HepG2 (cell line): ENCODE data around the gene HMGN4. TPM values are rescaled to one million over a fixed set of nuclear protein-coding genes. Genes with fewer than 3 reads are reported as not detected.

Experiments
- ATF2 ChIP-seq: sonication (generic); formaldehyde crosslinking; IDR thresholded peaks from 2 replicates; pipeline ENCODE4 v1.4.0; 2020; ENCODE audit warnings: missing genetic modification reagents
- CEBPG ChIP-seq: IDR thresholded peaks from 2 replicates; pipeline ENCODE4 v1.6.1; 2016
- CENPBD1 ChIP-seq: sonication (generic); formaldehyde crosslinking; IDR thresholded peaks from 2 replicates; pipeline ENCODE4 v1.8.0; 2022; ENCODE audit warnings: missing genetic modification reagents, low read depth, mild to moderate bottlenecking, borderline replicate concordance
- ESRRA ChIP-seq: sonication (generic); formaldehyde crosslinking; IDR thresholded peaks from 2 replicates; pipeline ENCODE4 v1.5.1; 2020; ENCODE audit warnings: mild to moderate bottlenecking, low read depth, missing genetic modification reagents
- GMEB2 ChIP-seq: IDR thresholded peaks from 2 replicates; pipeline ENCODE4 v1.6.1; 2016; ENCODE audit warnings: missing biosample characterization, missing genetic modification reagents, low read depth
- IKZF1 ChIP-seq: fragments of 450-650 bp; IDR thresholded peaks from 2 replicates; pipeline ENCODE4 v1.7.1; 2016
- KDM1A ChIP-seq: IDR thresholded peaks from 2 replicates; pipeline ENCODE4 v1.6.1; 2016; ENCODE audit warnings: missing compliant biosample characterization
- KDM4B ChIP-seq: sonication (generic); formaldehyde crosslinking; IDR thresholded peaks from 2 replicates; pipeline ENCODE4 v1.4.0; 2020; ENCODE audit warnings: missing genetic modification reagents
- MTA3 ChIP-seq: sonication (generic); formaldehyde crosslinking; IDR thresholded peaks from 2 replicates; pipeline ENCODE4 v1.4.0; 2020; ENCODE audit warnings: missing genetic modification reagents
- SOX13 ChIP-seq, 3 experiments: fragments of 450-650 bp in 1 of 3; sonication (generic) in 1 of 3; formaldehyde crosslinking in 1 of 3; IDR thresholded peaks in 2 of 3; conservative IDR thresholded peaks in 1 of 3; 2 replicates each; pipeline versions ENCODE4 v1.5.0 to v1.6.1; 2016 to 2020; ENCODE audit warnings: antibody characterized with exemption in 1 of 3, mild to moderate bottlenecking in 1 of 3, missing compliant biosample characterization in 1 of 3, missing genetic modification reagents in 1 of 3, moderate library complexity in 1 of 3
- TFE3 ChIP-seq: IDR thresholded peaks from 2 replicates; pipeline ENCODE4 v1.6.1; 2016
- XRCC5 ChIP-seq: fragments of 200-400 bp; formaldehyde crosslinking; optimal IDR thresholded peaks from 2 replicates; pipeline ENCODE3; 2017; ENCODE audit warnings: mild to moderate bottlenecking, low read length
- ZKSCAN8 ChIP-seq: IDR thresholded peaks from 2 replicates; pipeline ENCODE4 v1.6.1; 2016; ENCODE audit warnings: borderline replicate concordance, missing genetic modification reagents, missing compliant biosample characterization
- ZNF234 ChIP-seq: sonication (generic); formaldehyde crosslinking; conservative IDR thresholded peaks from 2 replicates; pipeline ENCODE4 v1.5.1; 2020; ENCODE audit warnings: mild to moderate bottlenecking, missing genetic modification reagents
- ZNF275 ChIP-seq: sonication (generic); formaldehyde crosslinking; IDR thresholded peaks from 2 replicates; pipeline ENCODE4 v1.8.0; 2022; ENCODE audit warnings: missing genetic modification reagents, mild to moderate bottlenecking, inconsistent platforms, borderline replicate concordance
- ZNF34 ChIP-seq: sonication (generic); formaldehyde crosslinking; IDR thresholded peaks from 2 replicates; pipeline ENCODE4 v1.4.0; 2020; ENCODE audit warnings: mild to moderate bottlenecking, missing genetic modification reagents, borderline replicate concordance
- ZNF747 ChIP-seq: sonication (generic); formaldehyde crosslinking; IDR thresholded peaks from 2 replicates; pipeline ENCODE4 v1.8.1; 2023; ENCODE audit warnings: missing genetic modification reagents, mild to moderate bottlenecking, borderline replicate concordance
- ZNF770 ChIP-seq: sonication (generic); formaldehyde crosslinking; IDR thresholded peaks from 2 replicates; pipeline ENCODE4 v1.5.0; 2020; ENCODE audit warnings: mild to moderate bottlenecking, missing genetic modification reagents
- ZSCAN21 ChIP-seq: sonication (generic); formaldehyde crosslinking; IDR thresholded peaks from 2 replicates; pipeline ENCODE4 v1.8.0; 2022; ENCODE audit warnings: mild to moderate bottlenecking, missing genetic modification reagents, moderate library complexity, borderline replicate concordance
- polyA plus RNA-seq, 8 experiments: library from polyadenylated mRNA; depleted of rRNA in 3 of 8; stranded (reverse) in 7 of 8; unstranded in 1 of 8; fragments of >200 nt; fragmentation: Illumina TruSeq in 4 of 8; extraction: Trizol in 4 of 8; gene quantifications; 2 replicates each; pipeline versions ENCODE4 v1.2.1 to v1.2.3, GENCODE V29; 2011 to 2016; ENCODE audit warnings: low read depth in 4 of 8, missing spikeins in 1 of 8, mixed read lengths in 1 of 8; ENCODE audit not compliant: insufficient read depth in 1 of 8
- total RNA-seq, 5 experiments: library from RNA; depleted of rRNA; stranded (reverse); fragments of >200 nt; fragmentation: Illumina TruSeq; extraction: Trizol; gene quantifications; 2 replicates each; pipeline ENCODE4 v1.2.3, GENCODE V29; 2016; ENCODE audit warnings: low read depth in 1 of 5

Gene HMGN4
- total and polyA plus RNA-seq, 2 of the 13 experiments (the other 11 are each of a cell fraction or from before 2014, with no cell fraction given): 39.9 to 52.1 TPM

- TF ChIP-seq ZNF275 (CRISPR knock-in tag) (peak; percentile 46; the same call in 1 of the 2 replicates), ESRRA (CRISPR knock-in tag) (no peak; the same call in 1 of the 2 replicates), KDM4B (CRISPR knock-in tag) (no peak), XRCC5 (no peak), IKZF1 (no peak), ATF2 (CRISPR knock-in tag) (peak; percentile 12; the same call in 1 of the 2 replicates), TFE3 (peak; percentile 13; the same call in 1 of the 2 replicates), MTA3 (no peak), GMEB2 (CRISPR knock-in tag) (no peak), CENPBD1 (CRISPR knock-in tag) (no peak; the same call in 1 of the 2 replicates), ZKSCAN8 (0 out of 2 replicates have a peak, but pooled peaks have one; percentile 26), ZNF770 (CRISPR knock-in tag) (peak; percentile 53), ZNF234 (CRISPR knock-in tag) (no peak), ZNF34 (CRISPR knock-in tag) (no peak), CEBPG (CRISPR knock-in tag) (0 out of 2 replicates have a peak, but pooled peaks have one; percentile 4), KDM1A (CRISPR knock-in tag) (no peak; the same call in 1 of the 2 replicates), ZSCAN21 (CRISPR knock-in tag) (no peak; the same call in none of the 2 replicates), SOX13 (IDR thresholded peaks at IDR 0.05) (no peak; the same call in none of the 2 replicates), SOX13 (CRISPR knock-in tag; conservative IDR thresholded peaks at IDR 0.05 in 1 of 2, IDR thresholded peaks at IDR 0.05 in 1 of 2) (no peak; a peak in 2 of 4 replicates), ZNF747 (CRISPR knock-in tag) (no peak; the same call in 1 of the 2 replicates)
Observed at GRCh38 chr6:26537846-26538571, at the start of gene HMGN4 (continued).
